HEK293 (cell line): ENCODE data around the gene PIK3R3.

Experiments
- CTCF ChIP-seq: fragments of 450-650 bp; formaldehyde crosslinking; IDR thresholded peaks from 2 replicates; pipeline ENCODE4 v1.5.1; 2016; ENCODE audit warnings: missing biosample characterization, missing genetic modification characterization
- REPIN1 ChIP-seq: fragments of 450-650 bp; formaldehyde crosslinking; IDR thresholded peaks from 2 replicates; pipeline ENCODE4 v1.5.1; 2017; ENCODE audit warnings: missing biosample characterization, missing genetic modification characterization, low read depth
- ZBTB7A ChIP-seq: fragments of 450-650 bp; formaldehyde crosslinking; IDR thresholded peaks from 2 replicates; pipeline ENCODE4 v1.5.1; 2016; ENCODE audit warnings: low read depth, missing biosample characterization, missing genetic modification characterization
- ZNF521 ChIP-seq: fragments of 450-650 bp; formaldehyde crosslinking; IDR thresholded peaks from 2 replicates; pipeline ENCODE4 v1.5.1; 2017; ENCODE audit warnings: missing biosample characterization, mild to moderate bottlenecking, missing genetic modification characterization
- ZNF785 ChIP-seq: fragments of 450-650 bp; formaldehyde crosslinking; IDR thresholded peaks from 2 replicates; pipeline ENCODE4 v1.5.1; 2016; ENCODE audit warnings: missing biosample characterization, missing genetic modification characterization

- TF ChIP-seq ZNF521 (tag by site-specific recombination) (no peak), REPIN1 (no peak), CTCF (tag by site-specific recombination) (no peak), ZNF785 (no peak), ZBTB7A (tag by site-specific recombination) (no peak)
These were observed 18.5 kb downstream of the PIK3R3 start for GRCh38 chr1:46113948-46114347.
